Neural crest cell (in vitro differentiated cells): ENCODE data around the gene CAPZB. TPM values are rescaled to one million over a fixed set of nuclear protein-coding genes. Genes with fewer than 3 reads are reported as not detected.
A peak's percentile ranks its signal among the peaks of the same experiment; 100 is the strongest.

ENCODE experiments used
- DNase-seq: peaks from one replicate; pipeline ENCODE4 v3.0.0; 2021; ENCODE audit warnings: low read depth, mixed read lengths, low spot score
- H3K27ac Mint-ChIP-seq: one replicate; pipeline ENCODE4 v1.8.0; 2021; ENCODE audit warnings: mild to moderate bottlenecking, mixed read lengths; ENCODE audit not compliant: unreplicated experiment
- H3K27me3 Mint-ChIP-seq: 2 replicates; pipeline ENCODE4 v1.8.0; 2021; ENCODE audit warnings: low read depth, mild to moderate bottlenecking, mixed read lengths
- H3K36me3 Mint-ChIP-seq: 2 replicates; pipeline ENCODE4 v1.8.0; 2021; ENCODE audit warnings: low read depth, mild to moderate bottlenecking, mixed read lengths
- H3K4me1 Mint-ChIP-seq: 2 replicates; pipeline ENCODE4 v1.8.0; 2021; ENCODE audit warnings: mixed read lengths
- H3K4me3 Mint-ChIP-seq: one replicate; pipeline ENCODE4 v1.8.0; 2021; ENCODE audit warnings: mild to moderate bottlenecking, mixed read lengths
- H3K9me3 Mint-ChIP-seq: 2 replicates; pipeline ENCODE4 v1.8.0; 2021; ENCODE audit warnings: mixed read lengths
- CTCF ChIP-seq: fragments of 200-600 bp; sonication (generic); conservative IDR thresholded peaks from 2 replicates; pipeline ENCODE4 v1.5.0; 2021; ENCODE audit warnings: antibody characterized with exemption, mild to moderate bottlenecking
- total RNA-seq: library from RNA; stranded (reverse); gene quantifications from 2 replicates; pipeline ENCODE4 v1.2.1, GENCODE V29; 2021

The CAPZB gene
- total RNA-seq, 1 donor from 2014 or later: 256 TPM

DNA sequence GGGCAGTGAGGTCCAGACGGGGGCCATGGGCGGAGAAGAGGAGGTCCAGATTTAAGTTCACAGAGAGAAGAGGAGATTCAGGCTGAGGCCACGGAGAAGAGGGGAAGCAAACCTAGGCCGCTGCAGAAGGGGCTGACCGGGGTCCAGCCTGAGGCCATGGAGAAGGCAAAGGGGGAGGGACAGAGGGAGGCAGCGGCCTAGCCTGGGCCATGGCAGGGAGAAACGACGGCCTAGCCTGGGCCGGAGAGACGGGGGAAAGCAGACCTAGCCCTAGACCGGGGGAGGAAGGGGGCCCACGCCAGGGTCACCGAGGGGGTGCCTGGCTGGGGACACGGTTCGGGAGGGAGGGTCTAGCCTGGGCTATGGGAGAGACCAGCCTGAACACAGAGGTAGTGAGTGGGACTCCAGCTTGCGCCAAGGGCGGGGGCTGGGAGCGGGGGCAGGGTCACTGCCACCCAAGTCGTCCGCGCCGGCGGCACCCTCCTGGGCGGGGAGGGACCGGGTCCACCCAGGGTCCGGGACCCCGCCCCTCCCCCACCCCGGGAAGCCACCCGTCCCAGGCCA lies 459 bp downstream of the CAPZB start:
- Mint-ChIP-seq H3K4me1 (peaks cover 40% of the 10 kb centered on the region), H3K4me3 (peak overlapping the region; percentile 97), H3K9me3 (no peaks in the 10 kb centered on the region)

GRCh38 chr1:19484338-19484797 lies 971 bp downstream of the CAPZB start:
- Mint-ChIP-seq H3K4me1 (peaks cover 45% of the 10 kb centered on the region), H3K4me3 (peak overlapping the region; percentile 97), H3K36me3 (no peaks in the 10 kb centered on the region), H3K27ac (peak overlapping the region; percentile 75), H3K27me3 (no peaks in the 10 kb centered on the region), H3K9me3 (no peaks in the 10 kb centered on the region)
- DNase-seq: peak; percentile 10
- no peak for TF ChIP-seq CTCF

More for the DNA sequence above, 459 bp downstream of the CAPZB start:
- peak; percentile 46 for DNase-seq
- Mint-ChIP-seq H3K27me3 (no peaks in the 10 kb centered on the region), H3K27ac (peak overlapping the region; percentile 75), H3K36me3 (no peaks in the 10 kb centered on the region)
- TF ChIP-seq CTCF: no peak

GRCh38 chr1:19483691-19484090 lies 1.6 kb downstream of the CAPZB start:
- no peak for DNase-seq
- Mint-ChIP-seq H3K4me1 (peaks cover 45% of the 10 kb centered on the region), H3K4me3 (peak overlapping the region; percentile 97), H3K9me3 (no peaks in the 10 kb centered on the region), H3K36me3 (no peaks in the 10 kb centered on the region), H3K27ac (no peak overlapping the region), H3K27me3 (no peaks in the 10 kb centered on the region)
- TF ChIP-seq CTCF: no peak

- no peak for DNase-seq
- H3K4me3 Mint-ChIP-seq: peak overlapping the region; percentile 97
- TF ChIP-seq CTCF: no peak
- no peaks in the 10 kb centered on the region for H3K9me3 Mint-ChIP-seq
- no peak overlapping the region for H3K27ac Mint-ChIP-seq
- no peaks in the 10 kb centered on the region for H3K36me3 Mint-ChIP-seq
- no peaks in the 10 kb centered on the region for H3K27me3 Mint-ChIP-seq
- peaks cover 45% of the 10 kb centered on the region for H3K4me1 Mint-ChIP-seq
Observed at GRCh38 chr1:19483261-19483660, 2.1 kb downstream of the CAPZB start.

- peak overlapping the region; percentile 97 for H3K4me3 Mint-ChIP-seq
- peaks cover 41% of the 10 kb centered on the region for H3K4me1 Mint-ChIP-seq
- DNase-seq: no peak
- no peaks in the 10 kb centered on the region for H3K27me3 Mint-ChIP-seq
- no peaks in the 10 kb centered on the region for H3K36me3 Mint-ChIP-seq
- H3K9me3 Mint-ChIP-seq: no peaks in the 10 kb centered on the region
- TF ChIP-seq CTCF: no peak
- H3K27ac Mint-ChIP-seq: no peak overlapping the region
Observed at GRCh38 chr1:19481826-19482398, 3.4 kb downstream of the CAPZB start.
